ENCODE results near the gene UPB1.
A peak's percentile ranks its signal among the peaks of the same experiment; 100 is the strongest.

- peak; percentile 69 for TF ChIP-seq CTCF (conservative IDR thresholded peaks at IDR 0.05; ENCODE audit: low read depth, low read length)
- TF ChIP-seq EZH2 (IDR thresholded peaks at IDR 0.05; ENCODE audit: borderline replicate concordance, low read depth, low read length, poor library complexity, severe bottlenecking) = no peak
These were observed 26.7 kb downstream of the UPB1 start for GRCh38 chr22:24521791-24522245.

Measured in A673 (cell line).